ENCODE results near the gene TNFSF13B.

Gene TNFSF13B

GRCh38 chr13:108283110-108283509, 13.6 kb downstream of the TNFSF13B start:
- H3K4me3 ChIP-seq (ENCODE audit: low read length): no peak overlapping the region
- no peak overlapping the region for H3K27ac ChIP-seq (ENCODE audit: low read depth, low read length)
- H3K9me3 ChIP-seq (ENCODE audit: control insufficient read depth, insufficient read depth, low read length): no peaks in the 10 kb centered on the region
- H3K4me2 ChIP-seq (ENCODE audit: low read length): no peak overlapping the region
- no peaks in the 10 kb centered on the region for H3F3A ChIP-seq (ENCODE audit: control insufficient read depth, insufficient read depth)
- H3K4me1 ChIP-seq (ENCODE audit: control insufficient read depth, low read length): no peaks in the 10 kb centered on the region
- no peaks in the 10 kb centered on the region for H3K27me3 ChIP-seq (ENCODE audit: control insufficient read depth, low read length)
- H3K36me3 ChIP-seq (ENCODE audit: control insufficient read depth, low read length): no peaks in the 10 kb centered on the region
- no peaks in the 10 kb centered on the region for H4K20me1 ChIP-seq (ENCODE audit: control insufficient read depth, insufficient read depth, low read depth, low read length)
- no peak for TF ChIP-seq CTCF (IDR thresholded peaks at IDR 0.05; ENCODE audit: low read depth, low read length, poor library complexity, severe bottlenecking)
- TF ChIP-seq EZH2phosphoT487 (IDR thresholded peaks at IDR 0.05; ENCODE audit: borderline replicate concordance, low read length): no peak
- no peaks in the 10 kb centered on the region for H3K9me2 ChIP-seq (replicated peaks; ENCODE audit: control insufficient read depth, low read length)
- H3K79me2 ChIP-seq (ENCODE audit: control insufficient read depth, low read length): no peaks in the 10 kb centered on the region

GRCh38 chr13:108288741-108289140, 19.2 kb downstream of the TNFSF13B start:
- H3K4me3 ChIP-seq (ENCODE audit: low read length): no peak overlapping the region
- H3K9me3 ChIP-seq (ENCODE audit: control insufficient read depth, insufficient read depth, low read length): no peaks in the 10 kb centered on the region
- H3K9me2 ChIP-seq (replicated peaks; ENCODE audit: control insufficient read depth, low read length): no peaks in the 10 kb centered on the region
- H3K27me3 ChIP-seq (ENCODE audit: control insufficient read depth, low read length): no peaks in the 10 kb centered on the region
- no peaks in the 10 kb centered on the region for H4K20me1 ChIP-seq (ENCODE audit: control insufficient read depth, insufficient read depth, low read depth, low read length)
- no peak overlapping the region for H3K27ac ChIP-seq (ENCODE audit: low read depth, low read length)
- H3K79me2 ChIP-seq (ENCODE audit: control insufficient read depth, low read length): no peaks in the 10 kb centered on the region
- H3F3A ChIP-seq (ENCODE audit: control insufficient read depth, insufficient read depth): no peaks in the 10 kb centered on the region
- H3K36me3 ChIP-seq (ENCODE audit: control insufficient read depth, low read length): no peaks in the 10 kb centered on the region
- no peaks in the 10 kb centered on the region for H3K4me1 ChIP-seq (ENCODE audit: control insufficient read depth, low read length)
- TF ChIP-seq EZH2phosphoT487 (IDR thresholded peaks at IDR 0.05; ENCODE audit: borderline replicate concordance, low read length): no peak
- no peak for TF ChIP-seq CTCF (IDR thresholded peaks at IDR 0.05; ENCODE audit: low read depth, low read length, poor library complexity, severe bottlenecking)
- no peak overlapping the region for H3K4me2 ChIP-seq (ENCODE audit: low read length)

GRCh38 chr13:108289819-108290218, 20.3 kb downstream of the TNFSF13B start:
- no peaks in the 10 kb centered on the region for H4K20me1 ChIP-seq (ENCODE audit: control insufficient read depth, insufficient read depth, low read depth, low read length)

More at GRCh38 chr13:108289819-108290218, 20.3 kb downstream of the TNFSF13B start:
- no peak overlapping the region for H3K27ac ChIP-seq (ENCODE audit: low read depth, low read length)
- TF ChIP-seq CTCF (IDR thresholded peaks at IDR 0.05; ENCODE audit: low read depth, low read length, poor library complexity, severe bottlenecking): no peak
- no peak for TF ChIP-seq EZH2phosphoT487 (IDR thresholded peaks at IDR 0.05; ENCODE audit: borderline replicate concordance, low read length)
- no peaks in the 10 kb centered on the region for H3K9me3 ChIP-seq (ENCODE audit: control insufficient read depth, insufficient read depth, low read length)
- no peaks in the 10 kb centered on the region for H3K79me2 ChIP-seq (ENCODE audit: control insufficient read depth, low read length)
- H3K4me2 ChIP-seq (ENCODE audit: low read length): no peak overlapping the region
- H3K36me3 ChIP-seq (ENCODE audit: control insufficient read depth, low read length): no peaks in the 10 kb centered on the region
- no peaks in the 10 kb centered on the region for H3K27me3 ChIP-seq (ENCODE audit: control insufficient read depth, low read length)
- H3K4me3 ChIP-seq (ENCODE audit: low read length): no peak overlapping the region
- no peaks in the 10 kb centered on the region for H3K4me1 ChIP-seq (ENCODE audit: control insufficient read depth, low read length)
- H3K9me2 ChIP-seq (replicated peaks; ENCODE audit: control insufficient read depth, low read length): no peaks in the 10 kb centered on the region
- H3F3A ChIP-seq (ENCODE audit: control insufficient read depth, insufficient read depth): no peaks in the 10 kb centered on the region
